WTC11 (cell line): Measurements from ENCODE around the gene SLC7A5.
"Not testable (repeated sequence)": the region's sequence is repeated elsewhere in the genome, so short reads cannot be mapped to it uniquely, and the experiment has no call there.

Experiments
- NFYB ChIP-seq: sonication (generic); formaldehyde crosslinking; conservative IDR thresholded peaks from 2 replicates; pipeline ENCODE4 v1.8.0; 2022; ENCODE audit warnings: low read depth, missing genetic modification reagents
- TP53 ChIP-seq: sonication (generic); formaldehyde crosslinking; IDR thresholded peaks from 2 replicates; pipeline ENCODE4 v1.8.1; 2023; ENCODE audit warnings: mild to moderate bottlenecking, missing genetic modification reagents
- TF ChIP-seq, protein P1 (sequence below): fragments of 200-600 bp; IDR thresholded peaks from 2 replicates; pipeline ENCODE4 v1.8.0; 2022; ENCODE audit warnings: antibody characterized with exemption

GRCh38 chr16:87869879-87870417 is 641 bp upstream of the SLC7A5 start:
- TF ChIP-seq TP53 (CRISPR knock-in tag); NFYB: not testable (repeated sequence)
- TF ChIP-seq, protein P1, sequence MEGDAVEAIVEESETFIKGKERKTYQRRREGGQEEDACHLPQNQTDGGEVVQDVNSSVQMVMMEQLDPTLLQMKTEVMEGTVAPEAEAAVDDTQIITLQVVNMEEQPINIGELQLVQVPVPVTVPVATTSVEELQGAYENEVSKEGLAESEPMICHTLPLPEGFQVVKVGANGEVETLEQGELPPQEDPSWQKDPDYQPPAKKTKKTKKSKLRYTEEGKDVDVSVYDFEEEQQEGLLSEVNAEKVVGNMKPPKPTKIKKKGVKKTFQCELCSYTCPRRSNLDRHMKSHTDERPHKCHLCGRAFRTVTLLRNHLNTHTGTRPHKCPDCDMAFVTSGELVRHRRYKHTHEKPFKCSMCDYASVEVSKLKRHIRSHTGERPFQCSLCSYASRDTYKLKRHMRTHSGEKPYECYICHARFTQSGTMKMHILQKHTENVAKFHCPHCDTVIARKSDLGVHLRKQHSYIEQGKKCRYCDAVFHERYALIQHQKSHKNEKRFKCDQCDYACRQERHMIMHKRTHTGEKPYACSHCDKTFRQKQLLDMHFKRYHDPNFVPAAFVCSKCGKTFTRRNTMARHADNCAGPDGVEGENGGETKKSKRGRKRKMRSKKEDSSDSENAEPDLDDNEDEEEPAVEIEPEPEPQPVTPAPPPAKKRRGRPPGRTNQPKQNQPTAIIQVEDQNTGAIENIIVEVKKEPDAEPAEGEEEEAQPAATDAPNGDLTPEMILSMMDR = not testable (repeated sequence)
